HepG2 (cell line): ENCODE measurements around the gene IQUB. TPM values are rescaled to one million over a fixed set of nuclear protein-coding genes. Genes with fewer than 3 reads are reported as not detected.

Experiments used
- ERF ChIP-seq: IDR thresholded peaks from 2 replicates; pipeline ENCODE4 v1.6.1; 2018; ENCODE audit warnings: missing biosample characterization, missing genetic modification reagents
- GABPB1 ChIP-seq: IDR thresholded peaks from 2 replicates; pipeline ENCODE4 v1.6.1; 2016; ENCODE audit warnings: mild to moderate bottlenecking, missing genetic modification reagents, moderate library complexity, missing compliant biosample characterization
- KDM5B ChIP-seq: sonication (generic); formaldehyde crosslinking; IDR thresholded peaks from 2 replicates; pipeline ENCODE4 v1.4.0; 2020; ENCODE audit warnings: missing genetic modification reagents, mild to moderate bottlenecking, borderline replicate concordance
- KMT2B ChIP-seq: IDR thresholded peaks from 2 replicates; pipeline ENCODE4 v1.6.1; 2016; ENCODE audit warnings: missing genetic modification reagents, missing compliant biosample characterization
- NFATC3 ChIP-seq: sonication (generic); formaldehyde crosslinking; IDR thresholded peaks from 2 replicates; pipeline ENCODE4 v1.5.1; 2020; ENCODE audit warnings: mild to moderate bottlenecking, missing genetic modification reagents
- NRL ChIP-seq: sonication (generic); formaldehyde crosslinking; IDR thresholded peaks from 2 replicates; pipeline ENCODE4 v1.5.0; 2020; ENCODE audit warnings: missing genetic modification reagents, mild to moderate bottlenecking, moderate library complexity, borderline replicate concordance
- PHF8 ChIP-seq: sonication (generic); formaldehyde crosslinking; IDR thresholded peaks from 2 replicates; pipeline ENCODE4 v1.5.0; 2020; ENCODE audit warnings: missing genetic modification reagents
- TBX3 ChIP-seq: fragments of 450-650 bp; IDR thresholded peaks from 2 replicates; pipeline ENCODE4 v1.6.1; 2017; ENCODE audit warnings: antibody characterized with exemption, mild to moderate bottlenecking, inconsistent platforms, borderline replicate concordance
- TEAD3 ChIP-seq: optimal IDR thresholded peaks from 2 replicates; pipeline ENCODE3; 2016; ENCODE audit warnings: borderline replicate concordance
- THAP11 ChIP-seq: IDR thresholded peaks from 2 replicates; pipeline ENCODE4 v1.6.1; 2016; ENCODE audit warnings: missing biosample characterization, missing genetic modification reagents
- TIGD3 ChIP-seq: sonication (generic); formaldehyde crosslinking; IDR thresholded peaks from 2 replicates; pipeline ENCODE4 v1.5.1; 2020; ENCODE audit warnings: mild to moderate bottlenecking, missing genetic modification reagents, borderline replicate concordance
- ZNF354B ChIP-seq: sonication (generic); formaldehyde crosslinking; IDR thresholded peaks from 2 replicates; pipeline ENCODE4 v1.8.0; 2022; ENCODE audit warnings: mild to moderate bottlenecking, missing genetic modification reagents
- ZNF644 ChIP-seq: IDR thresholded peaks from 2 replicates; pipeline ENCODE4 v1.6.1; 2016; ENCODE audit warnings: low read depth
- polyA plus RNA-seq, 8 experiments: library from polyadenylated mRNA; depleted of rRNA in 3 of 8; stranded (reverse) in 7 of 8; unstranded in 1 of 8; fragments of >200 nt; fragmentation: Illumina TruSeq in 4 of 8; extraction: Trizol in 4 of 8; gene quantifications; 2 replicates each; pipeline versions ENCODE4 v1.2.1 to v1.2.3, GENCODE V29; 2011 to 2016; ENCODE audit warnings: low read depth in 4 of 8, missing spikeins in 1 of 8, mixed read lengths in 1 of 8; ENCODE audit not compliant: insufficient read depth in 1 of 8
- total RNA-seq, 5 experiments: library from RNA; depleted of rRNA; stranded (reverse); fragments of >200 nt; fragmentation: Illumina TruSeq; extraction: Trizol; gene quantifications; 2 replicates each; pipeline ENCODE4 v1.2.3, GENCODE V29; 2016; ENCODE audit warnings: low read depth in 1 of 5
- TF ChIP-seq, protein P1 (sequence below): sonication (generic); formaldehyde crosslinking; IDR thresholded peaks from 2 replicates; pipeline ENCODE4 v1.8.1; 2022; ENCODE audit warnings: low read depth, mild to moderate bottlenecking, missing genetic modification reagents
- TF ChIP-seq, protein P2 (sequence below): sonication (generic); formaldehyde crosslinking; IDR thresholded peaks from 2 replicates; pipeline ENCODE4 v1.4.0; 2020; ENCODE audit warnings: missing genetic modification reagents, borderline replicate concordance
- TF ChIP-seq, protein P3 (sequence below): sonication (generic); formaldehyde crosslinking; IDR thresholded peaks from 2 replicates; pipeline ENCODE4 v1.4.0; 2020; ENCODE audit warnings: missing genetic modification reagents, borderline replicate concordance

Gene IQUB
- total and polyA plus RNA-seq, 2 of the 13 experiments (the other 11 are each of a cell fraction or from before 2014, with no cell fraction given): 0.07 TPM; not detected in 1

DNA sequence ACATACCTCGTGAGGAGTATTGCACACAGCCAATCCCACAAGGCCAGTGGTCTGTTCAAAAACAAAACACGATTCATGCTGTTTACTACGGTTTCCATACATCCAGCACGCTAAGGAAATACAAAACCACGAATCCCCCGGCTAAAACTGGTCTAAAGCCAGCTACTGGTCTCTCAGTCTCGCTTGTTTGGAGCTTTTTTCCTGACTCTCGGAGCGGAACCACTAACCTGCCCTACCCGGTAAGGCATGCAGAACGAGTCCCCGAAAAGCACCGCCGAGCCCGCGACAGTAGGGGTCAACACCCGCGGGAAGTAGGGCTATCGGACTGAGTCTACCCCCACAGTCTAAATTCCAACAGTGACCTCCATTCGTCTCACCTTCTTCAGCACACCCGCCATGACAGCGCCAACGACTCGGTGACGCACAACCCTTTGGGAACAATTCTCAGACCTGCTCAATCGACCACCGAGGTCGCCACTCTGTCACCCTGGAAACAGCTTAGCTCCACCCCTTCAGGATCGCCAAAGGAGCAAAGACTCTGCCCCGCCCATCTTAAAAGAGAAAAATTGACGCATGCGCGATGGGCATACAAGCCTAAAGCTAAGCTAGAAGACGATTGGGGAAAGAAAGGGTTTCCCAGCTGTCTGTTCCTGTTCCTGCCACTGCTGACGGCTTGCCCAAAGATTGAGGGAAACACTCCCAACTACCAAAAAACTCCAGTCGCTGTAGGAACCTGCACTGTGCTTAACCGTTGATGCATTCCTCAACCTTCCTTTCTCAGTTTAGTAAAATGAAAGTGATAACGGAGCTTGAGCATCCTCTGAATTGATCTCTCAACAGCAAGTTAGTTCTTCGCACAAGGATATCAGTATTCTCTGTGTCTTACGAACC is 23.2 kb upstream of the IQUB start, which contains the start of gene NDUFA5 (continued):
- TF ChIP-seq TIGD3 (CRISPR knock-in tag) (no peak), ERF (CRISPR knock-in tag) (peak; percentile 61), NFATC3 (CRISPR knock-in tag) (no peak), GABPB1 (peak; percentile 57; the same call in 1 of the 2 replicates), TEAD3 (CRISPR knock-in tag) (peak; percentile 53), KMT2B (CRISPR knock-in tag) (peak; percentile 98), PHF8 (CRISPR knock-in tag) (peak; percentile 76), NRL (0 out of 2 replicates have a peak, but pooled peaks have one; percentile 52), THAP11 (peak; percentile 85), ZNF354B (CRISPR knock-in tag) (peak; percentile 73; the same call in 1 of the 2 replicates), TBX3 (no peak), ZNF644 (CRISPR knock-in tag) (peak; percentile 32; the same call in 1 of the 2 replicates), KDM5B (CRISPR knock-in tag) (peak; percentile 66; the same call in 1 of the 2 replicates)
- TF ChIP-seq, protein P1, sequence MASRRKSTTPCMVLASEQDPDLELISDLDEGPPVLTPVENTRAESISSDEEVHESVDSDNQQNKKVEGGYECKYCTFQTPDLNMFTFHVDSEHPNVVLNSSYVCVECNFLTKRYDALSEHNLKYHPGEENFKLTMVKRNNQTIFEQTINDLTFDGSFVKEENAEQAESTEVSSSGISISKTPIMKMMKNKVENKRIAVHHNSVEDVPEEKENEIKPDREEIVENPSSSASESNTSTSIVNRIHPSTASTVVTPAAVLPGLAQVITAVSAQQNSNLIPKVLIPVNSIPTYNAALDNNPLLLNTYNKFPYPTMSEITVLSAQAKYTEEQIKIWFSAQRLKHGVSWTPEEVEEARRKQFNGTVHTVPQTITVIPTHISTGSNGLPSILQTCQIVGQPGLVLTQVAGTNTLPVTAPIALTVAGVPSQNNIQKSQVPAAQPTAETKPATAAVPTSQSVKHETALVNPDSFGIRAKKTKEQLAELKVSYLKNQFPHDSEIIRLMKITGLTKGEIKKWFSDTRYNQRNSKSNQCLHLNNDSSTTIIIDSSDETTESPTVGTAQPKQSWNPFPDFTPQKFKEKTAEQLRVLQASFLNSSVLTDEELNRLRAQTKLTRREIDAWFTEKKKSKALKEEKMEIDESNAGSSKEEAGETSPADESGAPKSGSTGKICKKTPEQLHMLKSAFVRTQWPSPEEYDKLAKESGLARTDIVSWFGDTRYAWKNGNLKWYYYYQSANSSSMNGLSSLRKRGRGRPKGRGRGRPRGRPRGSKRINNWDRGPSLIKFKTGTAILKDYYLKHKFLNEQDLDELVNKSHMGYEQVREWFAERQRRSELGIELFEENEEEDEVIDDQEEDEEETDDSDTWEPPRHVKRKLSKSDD (CRISPR knock-in tag): peak; percentile 81; the same call in 1 of the 2 replicates
- TF ChIP-seq, protein P2, sequence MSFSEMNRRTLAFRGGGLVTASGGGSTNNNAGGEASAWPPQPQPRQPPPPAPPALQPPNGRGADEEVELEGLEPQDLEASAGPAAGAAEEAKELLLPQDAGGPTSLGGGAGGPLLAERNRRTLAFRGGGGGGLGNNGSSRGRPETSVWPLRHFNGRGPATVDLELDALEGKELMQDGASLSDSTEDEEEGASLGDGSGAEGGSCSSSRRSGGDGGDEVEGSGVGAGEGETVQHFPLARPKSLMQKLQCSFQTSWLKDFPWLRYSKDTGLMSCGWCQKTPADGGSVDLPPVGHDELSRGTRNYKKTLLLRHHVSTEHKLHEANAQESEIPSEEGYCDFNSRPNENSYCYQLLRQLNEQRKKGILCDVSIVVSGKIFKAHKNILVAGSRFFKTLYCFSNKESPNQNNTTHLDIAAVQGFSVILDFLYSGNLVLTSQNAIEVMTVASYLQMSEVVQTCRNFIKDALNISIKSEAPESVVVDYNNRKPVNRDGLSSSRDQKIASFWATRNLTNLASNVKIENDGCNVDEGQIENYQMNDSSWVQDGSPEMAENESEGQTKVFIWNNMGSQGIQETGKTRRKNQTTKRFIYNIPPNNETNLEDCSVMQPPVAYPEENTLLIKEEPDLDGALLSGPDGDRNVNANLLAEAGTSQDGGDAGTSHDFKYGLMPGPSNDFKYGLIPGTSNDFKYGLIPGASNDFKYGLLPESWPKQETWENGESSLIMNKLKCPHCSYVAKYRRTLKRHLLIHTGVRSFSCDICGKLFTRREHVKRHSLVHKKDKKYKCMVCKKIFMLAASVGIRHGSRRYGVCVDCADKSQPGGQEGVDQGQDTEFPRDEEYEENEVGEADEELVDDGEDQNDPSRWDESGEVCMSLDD (CRISPR knock-in tag): no peak
- TF ChIP-seq, protein P3, sequence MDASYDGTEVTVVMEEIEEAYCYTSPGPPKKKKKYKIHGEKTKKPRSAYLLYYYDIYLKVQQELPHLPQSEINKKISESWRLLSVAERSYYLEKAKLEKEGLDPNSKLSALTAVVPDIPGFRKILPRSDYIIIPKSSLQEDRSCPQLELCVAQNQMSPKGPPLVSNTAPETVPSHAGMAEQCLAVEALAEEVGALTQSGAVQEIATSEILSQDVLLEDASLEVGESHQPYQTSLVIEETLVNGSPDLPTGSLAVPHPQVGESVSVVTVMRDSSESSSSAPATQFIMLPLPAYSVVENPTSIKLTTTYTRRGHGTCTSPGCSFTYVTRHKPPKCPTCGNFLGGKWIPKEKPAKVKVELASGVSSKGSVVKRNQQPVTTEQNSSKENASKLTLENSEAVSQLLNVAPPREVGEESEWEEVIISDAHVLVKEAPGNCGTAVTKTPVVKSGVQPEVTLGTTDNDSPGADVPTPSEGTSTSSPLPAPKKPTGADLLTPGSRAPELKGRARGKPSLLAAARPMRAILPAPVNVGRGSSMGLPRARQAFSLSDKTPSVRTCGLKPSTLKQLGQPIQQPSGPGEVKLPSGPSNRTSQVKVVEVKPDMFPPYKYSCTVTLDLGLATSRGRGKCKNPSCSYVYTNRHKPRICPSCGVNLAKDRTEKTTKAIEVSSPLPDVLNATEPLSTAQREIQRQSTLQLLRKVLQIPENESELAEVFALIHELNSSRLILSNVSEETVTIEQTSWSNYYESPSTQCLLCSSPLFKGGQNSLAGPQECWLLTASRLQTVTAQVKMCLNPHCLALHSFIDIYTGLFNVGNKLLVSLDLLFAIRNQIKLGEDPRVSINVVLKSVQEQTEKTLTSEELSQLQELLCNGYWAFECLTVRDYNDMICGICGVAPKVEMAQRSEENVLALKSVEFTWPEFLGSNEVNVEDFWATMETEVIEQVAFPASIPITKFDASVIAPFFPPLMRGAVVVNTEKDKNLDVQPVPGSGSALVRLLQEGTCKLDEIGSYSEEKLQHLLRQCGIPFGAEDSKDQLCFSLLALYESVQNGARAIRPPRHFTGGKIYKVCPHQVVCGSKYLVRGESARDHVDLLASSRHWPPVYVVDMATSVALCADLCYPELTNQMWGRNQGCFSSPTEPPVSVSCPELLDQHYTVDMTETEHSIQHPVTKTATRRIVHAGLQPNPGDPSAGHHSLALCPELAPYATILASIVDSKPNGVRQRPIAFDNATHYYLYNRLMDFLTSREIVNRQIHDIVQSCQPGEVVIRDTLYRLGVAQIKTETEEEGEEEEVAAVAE (CRISPR knock-in tag): peak; percentile 6; the same call in 1 of the 2 replicates
